B cell (primary cell): Measurements from ENCODE around the gene SAMD3. TPM values are rescaled to one million over a fixed set of nuclear protein-coding genes. Genes with fewer than 3 reads are reported as not detected.

ENCODE experiments used
- ATAC-seq: fragments of 200-7000 bp; cut with Tn5 transposase; one replicate; pipeline ENCODE4 v1.10.0; 2021; ENCODE audit warnings: low read depth, mild to moderate bottlenecking, moderate number of reproducible peaks, moderate library complexity
- CTCF ChIA-PET: fragments of 350-600 bp; sonication (Branson Sonifier 250); formaldehyde crosslinking; loops from one replicate; lab custom pipeline; 2021; ENCODE audit warnings: antibody characterized with exemption, inconsistent platforms; lab: Charles Lee
- POLR2A ChIA-PET: fragments of 350-600 bp; sonication (Branson Sonifier 250); formaldehyde crosslinking; loops from one replicate; lab custom pipeline; 2021; ENCODE audit warnings: antibody characterized with exemption; lab: Charles Lee
- DNase-seq: peaks from one replicate; pipeline ENCODE4 v3.0.0; 2013
- H2AFZ ChIP-seq: 2 replicates; pipeline ENCODE4 v1.6.1; 2012; ENCODE audit warnings: mild to moderate bottlenecking, low read depth, low read length; ENCODE audit not compliant: insufficient read depth, poor library complexity, severe bottlenecking
- H3K27ac ChIP-seq, 2 donors: 1 replicate in 1 of 2; 2 replicates in 1 of 2; pipeline ENCODE4 v1.5.1; 2012 to 2013; ENCODE audit warnings: low read length in 2 of 2, mild to moderate bottlenecking in 2 of 2, moderate library complexity in 1 of 2
- H3K27me3 ChIP-seq, 4 experiments: fragments of 200-600 bp in 1 of 4; sonication (generic) in 1 of 4; replicated peaks in 1 of 4; 1 replicate in 2 of 4; 2 replicates in 2 of 4; pipeline versions ENCODE4 v1.6.1 to v1.7.0; 2013 to 2016; ENCODE audit warnings: low read length in 3 of 4, mild to moderate bottlenecking in 2 of 4, mixed read lengths in 1 of 4, moderate library complexity in 1 of 4; ENCODE audit not compliant: insufficient read depth in 4 of 4, control insufficient read depth in 3 of 4; ENCODE audit errors: control extremely low read depth in 1 of 4
- H3K36me3 ChIP-seq, 2 experiments: replicated peaks in 1 of 2; 1 replicate in 1 of 2; 2 replicates in 1 of 2; pipeline versions ENCODE4 v1.6.1 to v1.7.1; 2013; ENCODE audit warnings: low read length in 1 of 2; ENCODE audit not compliant: insufficient read depth in 2 of 2, control insufficient read depth in 1 of 2; ENCODE audit errors: control extremely low read depth in 1 of 2, extremely low read depth in 1 of 2
- H3K4me1 ChIP-seq, 2 donors: fragments of 200-600 bp in 1 of 2; sonication (generic) in 1 of 2; 1 replicate in 1 of 2; 2 replicates in 1 of 2; pipeline versions ENCODE4 v1.5.1 to v1.6.1; 2013 to 2017; ENCODE audit warnings: low read length in 2 of 2; ENCODE audit not compliant: control insufficient read depth in 2 of 2, insufficient read depth in 2 of 2
- H3K4me2 ChIP-seq: replicated peaks from 2 replicates; pipeline ENCODE3; 2012; ENCODE audit warnings: mild to moderate bottlenecking, low read depth, low read length; ENCODE audit not compliant: poor library complexity, severe bottlenecking
- H3K4me3 ChIP-seq, 5 experiments: fragments of 200-600 bp in 1 of 5; sonication (generic) in 1 of 5; 1 replicate in 3 of 5; 2 replicates in 2 of 5; pipeline versions ENCODE4 v1.5.1 to v1.7.0; 2011 to 2016; ENCODE audit warnings: low read length in 4 of 5, mild to moderate bottlenecking in 4 of 5, low read depth in 2 of 5, control low read depth in 1 of 5, moderate library complexity in 1 of 5; ENCODE audit not compliant: insufficient read depth in 1 of 5; ENCODE audit errors: control extremely low read depth in 1 of 5, extremely low read depth in 1 of 5
- H3K79me2 ChIP-seq: fragments of 200-600 bp; sonication (generic); one replicate; pipeline ENCODE4 v1.6.0; 2016; ENCODE audit warnings: low read length; ENCODE audit not compliant: control insufficient read depth, insufficient read depth
- H3K9ac ChIP-seq: fragments of 200-600 bp; sonication (generic); 2 replicates; pipeline ENCODE4 v1.6.1; 2017; ENCODE audit warnings: mild to moderate bottlenecking, low read length, moderate library complexity
- H3K9me3 ChIP-seq, 3 donors: one replicate each; pipeline versions ENCODE4 v1.6.1 to v1.7.1; 2013; ENCODE audit warnings: low read length in 2 of 3; ENCODE audit not compliant: control insufficient read depth in 2 of 3, insufficient read depth in 1 of 3; ENCODE audit errors: control extremely low read depth in 1 of 3
- H4K20me1 ChIP-seq: 2 replicates; pipeline ENCODE4 v1.6.0; 2012; ENCODE audit warnings: mild to moderate bottlenecking, low read length; ENCODE audit not compliant: insufficient read depth, control insufficient read depth, poor library complexity, severe bottlenecking
- H3K27ac Mint-ChIP-seq: one replicate; pipeline ENCODE4 v1.8.0; 2021; ENCODE audit warnings: mixed read lengths
- H3K27me3 Mint-ChIP-seq: one replicate; pipeline ENCODE4 v1.8.0; 2021; ENCODE audit warnings: mixed read lengths
- H3K4me1 Mint-ChIP-seq: one replicate; pipeline ENCODE4 v1.8.0; 2021; ENCODE audit warnings: mixed read lengths
- H3K4me3 Mint-ChIP-seq: one replicate; pipeline ENCODE4 v1.8.0; 2021; ENCODE audit warnings: mixed read lengths
- H3K9me3 Mint-ChIP-seq: one replicate; pipeline ENCODE4 v1.8.0; 2022; ENCODE audit warnings: mixed read lengths; ENCODE audit not compliant: insufficient read depth
- EZH2 ChIP-seq: IDR thresholded peaks from 2 replicates; pipeline ENCODE4 v1.6.1; 2012; ENCODE audit warnings: borderline replicate concordance, low read depth, mild to moderate bottlenecking, moderate library complexity, low read length; ENCODE audit not compliant: insufficient read depth, poor library complexity, severe bottlenecking
- WGBS: methylation state at CpG from one replicate; pipeline ENCODE4 v1.1.5; 2013; ENCODE audit warnings: missing lambda C conversion rate; ENCODE audit not compliant: insufficient coverage; 5-methylcytosine and 5-hydroxymethylcytosine counted together
- intact Hi-C: fragments of 100-400 bp; cut with micrococcal nuclease; formaldehyde crosslinking; loops from one replicate; pipeline ENCODE4 v1.10.0; 2022
- polyA plus RNA-seq: library from polyadenylated mRNA; depleted of rRNA; stranded (reverse); fragments of >200 nt; gene quantifications from 2 replicates; pipeline ENCODE4 v1.2.3, GENCODE V29; 2012
- total RNA-seq, 2 donors: library from RNA; stranded (reverse); fragments of 120-200 nt in 1 of 2; gene quantifications; 1 replicate in 1 of 2; 2 replicates in 1 of 2; pipeline versions ENCODE4 v1.2.3 to v1.2.4, GENCODE V29; 2013 to 2022
- TF ChIP-seq, protein P1 (sequence below): fragments of 200-600 bp; IDR thresholded peaks from one replicate; pipeline ENCODE4 v1.8.0; 2022; ENCODE audit warnings: antibody characterized with exemption, mild to moderate bottlenecking

Gene SAMD3
- total and polyA plus RNA-seq, 2 donors (not counting 1 experiment from before 2014, with no cell fraction given) = 0.57 to 3.8 TPM

DNA sequence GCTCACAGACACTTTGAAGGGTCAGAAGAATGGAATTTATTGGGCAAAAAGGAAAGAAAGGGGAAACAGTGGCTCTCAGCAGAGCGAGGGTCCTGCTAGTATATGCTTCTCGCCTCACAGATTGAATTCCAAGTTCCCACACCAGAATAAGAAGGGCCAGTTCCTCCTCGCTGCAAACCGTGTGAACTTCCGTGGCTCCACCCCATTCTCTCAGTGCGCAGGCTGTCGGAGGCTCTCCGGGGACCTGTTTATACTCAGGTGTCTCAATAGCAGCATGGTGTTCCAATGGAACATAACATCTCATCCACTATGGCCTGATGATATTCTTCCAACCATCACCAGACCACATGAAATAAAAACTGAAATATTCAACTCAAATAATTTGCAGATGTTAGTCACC is 4.6 kb downstream of the SAMD3 start:
- Histone ChIP-seq H3K27ac (no peak overlapping the region), H3K9me3 (no peaks in the 10 kb centered on the region), H4K20me1 (no peaks in the 10 kb centered on the region), H3K36me3 (no peaks in the 10 kb centered on the region), H3K4me2 (no peak overlapping the region), H3K4me1 (peaks cover 9 to 12% of the 10 kb centered on the region in 2 donors), H3K79me2 (no peaks in the 10 kb centered on the region), H3K4me3 (no peak overlapping the region), H3K9ac (no peak overlapping the region), H3K27me3 (no peaks in the 10 kb centered on the region), H2AFZ (no peak overlapping the region)
- intact Hi-C loops = no loop called here
- Mint-ChIP-seq H3K27me3 (no peaks in the 10 kb centered on the region), H3K4me1 (peaks cover 15% of the 10 kb centered on the region), H3K9me3 (no peaks in the 10 kb centered on the region), H3K4me3 (no peak overlapping the region), H3K27ac (no peak overlapping the region)
- CTCF ChIA-PET = no interaction called here
- no peak for DNase-seq
- no peak for ATAC-seq
- TF ChIP-seq, protein P1, sequence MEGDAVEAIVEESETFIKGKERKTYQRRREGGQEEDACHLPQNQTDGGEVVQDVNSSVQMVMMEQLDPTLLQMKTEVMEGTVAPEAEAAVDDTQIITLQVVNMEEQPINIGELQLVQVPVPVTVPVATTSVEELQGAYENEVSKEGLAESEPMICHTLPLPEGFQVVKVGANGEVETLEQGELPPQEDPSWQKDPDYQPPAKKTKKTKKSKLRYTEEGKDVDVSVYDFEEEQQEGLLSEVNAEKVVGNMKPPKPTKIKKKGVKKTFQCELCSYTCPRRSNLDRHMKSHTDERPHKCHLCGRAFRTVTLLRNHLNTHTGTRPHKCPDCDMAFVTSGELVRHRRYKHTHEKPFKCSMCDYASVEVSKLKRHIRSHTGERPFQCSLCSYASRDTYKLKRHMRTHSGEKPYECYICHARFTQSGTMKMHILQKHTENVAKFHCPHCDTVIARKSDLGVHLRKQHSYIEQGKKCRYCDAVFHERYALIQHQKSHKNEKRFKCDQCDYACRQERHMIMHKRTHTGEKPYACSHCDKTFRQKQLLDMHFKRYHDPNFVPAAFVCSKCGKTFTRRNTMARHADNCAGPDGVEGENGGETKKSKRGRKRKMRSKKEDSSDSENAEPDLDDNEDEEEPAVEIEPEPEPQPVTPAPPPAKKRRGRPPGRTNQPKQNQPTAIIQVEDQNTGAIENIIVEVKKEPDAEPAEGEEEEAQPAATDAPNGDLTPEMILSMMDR = no peak
- no peak for TF ChIP-seq EZH2
- WGBS = 99% methylated on average over 8 of the region's 8 CpGs
- POLR2A ChIA-PET = no interaction called here

DNA sequence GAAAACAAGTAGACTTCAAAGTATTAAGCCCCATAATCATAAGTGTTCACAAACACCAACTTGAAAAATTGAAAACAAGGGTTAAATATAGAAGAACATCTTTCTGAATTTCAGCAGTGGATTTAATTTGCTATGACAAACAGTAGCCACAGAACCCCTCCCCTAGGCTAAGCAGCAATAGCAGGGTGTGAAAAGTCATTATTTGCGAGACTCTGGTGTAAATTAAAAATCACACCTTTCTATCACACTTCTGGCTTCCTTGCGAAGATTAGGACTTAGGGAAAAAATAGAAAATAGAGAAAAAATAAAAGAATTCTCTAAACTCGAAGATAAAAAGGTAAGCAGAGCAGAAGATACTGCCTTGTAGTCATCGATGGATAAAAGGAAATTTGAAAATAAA is 6.1 kb downstream of the SAMD3 start:
- Mint-ChIP-seq H3K4me3 (no peak overlapping the region), H3K27me3 (no peaks in the 10 kb centered on the region)
- WGBS = no CpG with 5 or more reads among the region's 4 CpGs

More for the DNA sequence above, 6.1 kb downstream of the SAMD3 start:
- POLR2A ChIA-PET = no interaction called here
- H3K79me2 ChIP-seq = no peaks in the 10 kb centered on the region
- H3K9ac ChIP-seq = no peak overlapping the region
- no peak overlapping the region for H2AFZ ChIP-seq
- no peaks in the 10 kb centered on the region for H3K36me3 ChIP-seq
- no peak for DNase-seq
- H3K9me3 ChIP-seq = no peaks in the 10 kb centered on the region
- H3K4me2 ChIP-seq = no peak overlapping the region
- H3K4me1 ChIP-seq = peaks cover 3 to 6% of the 10 kb centered on the region in 2 donors
- intact Hi-C loops = no loop called here
- Mint-ChIP-seq H3K4me1 (peaks cover 10% of the 10 kb centered on the region), H3K27ac (no peak overlapping the region), H3K9me3 (no peaks in the 10 kb centered on the region)
- TF ChIP-seq, protein P1 = no peak
- TF ChIP-seq EZH2 = no peak
- H3K27me3 ChIP-seq = no peaks in the 10 kb centered on the region
- no peak overlapping the region for H3K27ac ChIP-seq
- H3K4me3 ChIP-seq = no peak overlapping the region
- H4K20me1 ChIP-seq = no peaks in the 10 kb centered on the region
- CTCF ChIA-PET = no interaction called here
- ATAC-seq = no peak
